Astrocyte of the spinal cord (primary cell): ENCODE measurements around the gene EMID1.

Source experiments
- DNase-seq: peaks from one replicate; pipeline ENCODE4 v3.0.0; 2011; ENCODE audit warnings: low read depth, low spot score
- H3K4me3 ChIP-seq: 2 replicates; pipeline ENCODE4 v1.5.1; 2011; ENCODE audit warnings: low read depth, mild to moderate bottlenecking, low read length, moderate library complexity
- CTCF ChIP-seq: IDR thresholded peaks from 2 replicates; pipeline ENCODE4 v1.5.1; 2012; ENCODE audit warnings: low read depth, mild to moderate bottlenecking, low read length, inconsistent platforms
- in situ Hi-C: cut with HindIII; loops from 2 replicates; pipeline ENCODE4 v1.10.0; 2017; ENCODE audit warnings: low sequenced_read_pairs

Gene EMID1

GRCh38 chr22:29165321-29166060 is 40.2 kb upstream of the EMID1 start:
- no peak overlapping the region for H3K4me3 ChIP-seq
- no peak for DNase-seq
- no peak for TF ChIP-seq CTCF
- in situ Hi-C loops = no loop called here

- H3K4me3 ChIP-seq = no peak overlapping the region
- in situ Hi-C loops = no loop called here
- TF ChIP-seq CTCF = no peak
- no peak for DNase-seq
These were observed 39.5 kb upstream of the EMID1 start for GRCh38 chr22:29166180-29166579.

GRCh38 chr22:29167032-29167911 is 38.4 kb upstream of the EMID1 start:
- in situ Hi-C loops = no loop called here
- H3K4me3 ChIP-seq = no peak overlapping the region
- no peak for DNase-seq
- no peak for TF ChIP-seq CTCF

GRCh38 chr22:29171721-29172120 is 34.0 kb upstream of the EMID1 start:
- no peak overlapping the region for H3K4me3 ChIP-seq
- TF ChIP-seq CTCF = no peak
- DNase-seq = no peak
- in situ Hi-C loops = no loop called here

- TF ChIP-seq CTCF = no peak
- in situ Hi-C loops = no loop called here
- H3K4me3 ChIP-seq = no peak overlapping the region
- DNase-seq = no peak
These were observed 33.5 kb upstream of the EMID1 start for GRCh38 chr22:29172216-29172615.

- no peak for DNase-seq
- H3K4me3 ChIP-seq = no peak overlapping the region
- no peak for TF ChIP-seq CTCF
- in situ Hi-C loops = no loop called here
These were observed 30.3 kb upstream of the EMID1 start for GRCh38 chr22:29175312-29175835.
